ENCODE data around the gene CRYBG1.
"Not testable (repeated sequence)": the region's sequence is repeated elsewhere in the genome, so short reads cannot be mapped to it uniquely, and the experiment has no call there.

The CRYBG1 gene

DNA sequence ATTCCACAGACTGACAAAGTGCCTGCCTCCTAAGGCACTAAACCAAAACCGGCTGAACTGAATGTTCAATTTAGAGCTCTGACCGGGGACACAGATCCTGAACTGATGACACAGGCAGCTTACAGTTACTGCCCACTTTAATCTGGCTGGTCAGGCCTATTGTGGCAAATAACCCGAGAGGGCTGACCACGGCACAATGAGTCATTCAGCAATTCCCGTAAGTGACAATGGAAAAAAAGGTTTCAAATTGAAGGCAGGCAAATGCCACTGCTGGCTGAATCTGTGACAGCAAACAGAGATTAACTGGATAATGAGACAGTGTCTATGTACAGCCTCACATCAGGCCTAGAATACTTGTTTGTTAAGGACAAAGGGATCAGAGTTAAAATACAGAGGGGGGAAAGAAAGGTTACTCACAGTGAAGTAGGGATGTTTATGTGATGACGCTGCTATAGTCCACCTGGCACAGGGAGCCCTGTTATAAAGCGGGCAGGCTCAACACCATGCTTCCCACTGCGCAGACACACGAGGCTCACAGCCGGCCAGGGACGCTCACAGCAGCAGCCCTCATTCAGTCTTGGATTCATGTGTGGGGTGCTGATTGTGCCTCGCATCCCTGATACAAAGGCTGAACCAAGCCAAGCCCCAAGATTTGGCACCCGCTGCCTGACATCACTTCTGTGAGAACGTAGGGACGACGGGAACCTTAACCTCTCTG, 214.4 kb downstream of the CRYBG1 start:
- no peak for DNase-seq (ENCODE audit: low read depth in 2 of 3, low spot score in 2 of 3)

DNA sequence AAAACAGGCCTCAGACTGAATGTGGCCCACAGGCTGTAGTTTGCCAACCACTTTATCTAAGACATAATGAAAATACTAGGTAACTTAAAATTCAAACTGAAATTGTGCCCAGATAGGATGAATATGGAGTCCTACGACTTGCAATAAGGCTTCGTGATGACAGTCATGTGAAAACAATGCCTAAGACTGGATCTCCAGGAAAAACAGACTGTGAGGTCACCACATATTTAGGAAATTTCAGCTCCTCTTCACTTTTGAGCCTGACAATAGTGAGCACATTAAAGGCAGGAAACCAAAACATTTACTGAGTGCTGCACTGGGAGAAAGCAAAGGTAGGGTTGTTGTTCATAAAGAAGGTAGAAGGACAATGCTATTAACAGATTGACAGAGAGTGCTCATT, 218.8 kb downstream of the CRYBG1 start:
- DNase-seq (ENCODE audit: low read depth in 2 of 3, low spot score in 2 of 3) = no peak

DNA sequence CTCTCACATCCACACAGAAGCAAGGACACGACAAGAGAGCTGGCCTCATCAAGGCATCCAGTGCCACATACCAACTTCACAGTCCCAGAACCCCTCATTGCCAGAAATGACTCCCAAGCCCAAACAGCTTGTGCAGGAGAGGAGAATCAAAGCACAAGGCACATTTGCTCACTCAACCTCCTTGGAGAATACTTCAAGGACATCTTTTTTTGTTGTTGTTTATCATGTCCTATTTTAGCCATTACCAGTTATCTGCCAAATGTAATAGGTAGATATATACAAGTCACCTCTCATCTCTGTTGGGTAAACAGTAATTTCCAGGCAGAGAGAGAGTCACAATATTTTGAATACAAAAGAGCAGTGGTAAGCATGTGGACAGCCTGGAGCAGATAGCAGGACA, 221.0 kb downstream of the CRYBG1 start:
- no peak for DNase-seq (ENCODE audit: low read depth in 2 of 3, low spot score in 2 of 3)

DNA sequence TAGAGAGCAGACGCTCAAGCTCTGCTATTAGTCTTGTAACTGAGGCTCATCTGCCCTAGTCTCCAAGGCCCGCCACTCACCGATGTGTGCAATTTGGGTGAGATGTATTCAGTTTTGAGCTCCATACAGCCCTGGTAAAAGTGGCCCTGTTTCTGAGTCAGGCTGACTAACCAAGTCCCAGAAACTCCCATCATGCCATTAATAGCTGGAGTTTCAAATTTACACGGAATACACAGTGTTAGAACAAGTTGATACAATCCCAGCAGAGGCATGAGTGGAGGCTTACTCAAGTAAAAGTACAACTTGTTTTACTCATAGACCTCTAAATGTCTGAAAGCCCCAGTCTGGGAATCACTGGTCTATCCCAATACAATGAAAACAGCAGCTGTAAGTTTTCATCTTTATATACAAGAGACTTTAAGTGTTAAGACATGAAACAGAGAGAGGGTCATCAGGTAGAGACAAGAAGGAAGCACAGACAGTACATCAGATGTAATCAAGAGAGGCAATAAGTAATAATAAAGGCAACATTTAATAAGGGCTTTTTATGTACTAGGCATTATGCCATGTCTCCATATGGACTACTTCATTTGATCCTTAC, 226.4 kb downstream of the CRYBG1 start:
- no peak for DNase-seq (ENCODE audit: low read depth in 2 of 3, low spot score in 2 of 3)

DNA sequence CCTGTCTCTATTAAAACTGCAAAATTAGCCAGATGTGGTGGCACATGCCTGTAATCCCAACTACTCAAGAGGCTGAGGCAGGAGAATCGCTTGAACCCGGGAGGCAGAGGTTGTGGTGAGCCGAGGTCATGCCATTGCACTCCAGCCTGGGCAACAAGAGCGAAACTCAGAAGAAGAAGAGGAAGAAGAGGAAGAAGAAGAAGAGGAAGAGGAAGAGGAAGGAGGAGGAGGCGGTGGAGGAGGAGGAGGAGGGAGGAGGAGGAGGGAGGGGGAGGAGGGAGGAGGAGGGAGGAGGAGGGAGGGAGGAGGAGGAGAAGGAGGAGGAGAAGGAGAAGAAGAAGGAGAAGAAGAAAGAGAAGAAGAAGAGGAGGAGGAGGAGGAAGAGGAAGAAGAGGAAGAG, 228.4 kb downstream of the CRYBG1 start:
- DNase-seq (ENCODE audit: low read depth in 2 of 3, low spot score in 2 of 3) = not testable (repeated sequence)

DNA sequence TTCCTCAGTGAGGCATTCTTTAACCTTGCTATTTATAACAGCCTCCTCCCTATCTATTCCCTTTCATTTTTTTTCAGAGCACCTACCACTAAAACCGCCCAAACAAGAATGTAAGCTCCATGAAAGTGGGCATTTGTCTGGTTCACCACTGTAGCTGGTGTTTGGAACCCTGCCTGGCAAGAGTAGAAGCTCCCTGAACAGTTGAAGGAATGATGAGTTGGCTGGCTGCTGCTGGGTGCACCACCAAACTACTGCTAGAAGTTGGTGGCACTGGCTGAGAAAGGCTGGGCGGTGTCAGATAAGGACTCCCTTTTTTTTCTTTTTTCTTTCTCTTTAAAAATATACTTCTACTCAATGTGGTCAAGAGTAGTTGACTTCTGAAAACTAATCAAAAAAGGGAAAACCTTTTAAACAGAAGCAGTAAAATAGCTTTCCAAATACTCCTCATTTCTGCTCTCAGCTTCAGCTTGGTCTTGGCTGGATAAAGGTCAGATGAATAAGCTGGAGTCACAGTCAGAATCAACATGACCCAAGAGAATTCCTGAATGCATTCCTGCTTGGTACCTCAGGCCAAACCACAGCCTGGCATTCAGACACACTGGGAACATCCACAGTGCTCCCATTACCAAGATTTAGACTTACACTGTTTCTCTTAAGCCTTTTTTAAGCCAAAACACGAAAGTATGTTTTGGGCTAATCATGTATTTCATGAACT, 230.8 kb downstream of the CRYBG1 start:
- no peak for DNase-seq (ENCODE audit: low read depth in 2 of 3, low spot score in 2 of 3)

DNA sequence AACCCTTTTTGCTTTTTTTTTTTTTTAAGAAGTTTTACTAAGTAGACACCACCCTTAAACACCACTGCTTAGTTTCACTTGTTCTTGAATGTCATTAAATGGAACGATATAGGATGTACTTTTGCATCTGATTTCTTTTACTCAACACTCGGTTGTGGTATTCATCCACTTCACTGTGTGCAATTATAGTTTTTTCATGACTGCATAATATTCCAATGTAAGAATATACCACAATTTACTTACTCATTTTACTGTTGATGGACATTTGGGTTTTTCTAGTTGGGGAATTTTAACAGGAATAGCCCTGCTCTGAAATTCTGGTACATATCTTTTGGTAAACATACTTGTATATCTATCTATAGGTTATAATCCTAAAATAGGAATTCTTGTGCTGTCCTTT, 238.9 kb downstream of the CRYBG1 start:
- DNase-seq (ENCODE audit: low read depth in 2 of 3, low spot score in 2 of 3) = no peak

DNA sequence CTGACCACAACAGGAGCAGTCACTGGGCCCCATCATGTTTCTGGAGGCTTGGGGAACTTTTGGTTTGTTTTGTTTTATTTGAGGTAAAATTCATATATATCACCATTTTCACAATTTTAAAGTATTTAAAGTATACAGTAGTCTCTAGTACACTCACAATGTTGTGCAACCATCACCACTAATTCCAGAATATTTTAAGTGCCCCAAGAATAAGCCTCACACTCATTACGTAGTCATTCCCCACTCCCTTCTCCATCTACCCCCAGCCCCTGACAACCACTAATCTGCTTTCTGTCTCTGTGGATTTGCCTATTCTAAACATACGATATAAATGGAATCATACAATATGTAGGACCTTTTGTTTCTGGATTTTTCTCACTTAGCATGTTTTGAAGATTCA, 239.8 kb downstream of the CRYBG1 start:
- DNase-seq (ENCODE audit: low read depth in 2 of 3, low spot score in 2 of 3) = no peak

DNA sequence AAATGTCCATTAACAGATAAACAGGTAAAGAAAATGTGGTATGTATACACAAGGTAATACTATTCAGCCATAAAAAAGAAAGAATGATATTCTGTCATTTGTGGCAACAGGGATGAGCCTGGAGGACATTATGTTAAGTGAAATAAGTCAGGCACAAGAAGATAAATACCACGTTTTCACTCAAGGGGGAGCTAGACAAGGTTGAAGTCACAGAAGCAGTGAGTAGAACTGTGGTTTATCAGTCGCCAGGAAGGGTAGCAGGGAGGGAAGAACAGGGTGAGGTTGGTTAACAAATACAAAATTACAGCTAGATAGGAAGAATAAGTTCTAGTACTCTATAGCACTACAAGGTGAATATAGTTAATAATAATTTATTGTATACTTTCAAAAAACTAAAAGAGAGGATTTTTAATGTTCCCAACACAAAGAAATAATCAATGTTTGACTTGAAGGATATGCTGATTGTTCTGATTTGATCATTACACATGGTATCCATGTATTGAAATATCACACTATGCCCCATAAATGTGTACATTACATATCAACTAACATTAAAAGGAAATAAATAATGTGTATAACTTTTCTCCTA, 247.7 kb downstream of the CRYBG1 start:
- no peak for DNase-seq (ENCODE audit: low read depth in 2 of 3, low spot score in 2 of 3)

DNA sequence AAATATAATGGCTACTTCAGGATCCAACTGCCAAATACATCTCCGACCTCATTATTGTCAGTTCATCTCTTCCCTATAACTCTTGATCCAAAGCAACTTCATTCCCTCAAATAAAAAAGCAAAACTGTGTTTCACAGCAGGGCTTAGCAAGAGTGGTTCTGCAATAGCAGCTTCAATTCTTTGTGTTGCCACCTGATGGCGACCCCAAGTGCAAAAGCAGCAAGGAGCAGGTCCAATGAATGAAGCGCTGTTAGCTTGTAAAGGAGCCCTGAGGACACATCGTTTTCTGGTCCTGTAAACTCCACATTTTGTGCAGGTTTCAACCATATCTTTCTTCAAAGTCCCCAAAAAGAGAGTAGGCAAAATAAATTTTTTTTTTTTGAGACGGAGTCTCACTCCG, 249.2 kb downstream of the CRYBG1 start:
- no peak for DNase-seq (ENCODE audit: low read depth in 2 of 3, low spot score in 2 of 3)

DNA sequence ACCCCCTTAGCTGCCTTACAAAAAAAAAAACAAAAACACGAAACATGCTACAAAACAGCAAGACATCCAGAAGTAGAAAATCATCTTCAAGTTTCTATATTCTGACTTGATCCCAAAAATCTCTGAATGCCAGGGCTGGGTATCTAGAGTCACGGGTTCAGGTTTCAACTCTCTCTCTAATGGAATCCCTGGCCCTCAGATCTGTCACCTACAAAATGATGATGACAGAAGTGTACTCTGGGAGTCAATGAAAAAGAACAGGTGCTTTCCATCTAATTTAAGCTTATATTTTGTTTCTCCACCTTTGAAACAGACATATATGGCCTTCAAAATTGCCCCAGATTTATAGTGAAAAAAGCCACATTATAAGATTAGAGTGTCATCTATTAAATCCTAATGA, 250.5 kb downstream of the CRYBG1 start:
- no peak for DNase-seq (ENCODE audit: low read depth in 2 of 3, low spot score in 2 of 3)

DNA sequence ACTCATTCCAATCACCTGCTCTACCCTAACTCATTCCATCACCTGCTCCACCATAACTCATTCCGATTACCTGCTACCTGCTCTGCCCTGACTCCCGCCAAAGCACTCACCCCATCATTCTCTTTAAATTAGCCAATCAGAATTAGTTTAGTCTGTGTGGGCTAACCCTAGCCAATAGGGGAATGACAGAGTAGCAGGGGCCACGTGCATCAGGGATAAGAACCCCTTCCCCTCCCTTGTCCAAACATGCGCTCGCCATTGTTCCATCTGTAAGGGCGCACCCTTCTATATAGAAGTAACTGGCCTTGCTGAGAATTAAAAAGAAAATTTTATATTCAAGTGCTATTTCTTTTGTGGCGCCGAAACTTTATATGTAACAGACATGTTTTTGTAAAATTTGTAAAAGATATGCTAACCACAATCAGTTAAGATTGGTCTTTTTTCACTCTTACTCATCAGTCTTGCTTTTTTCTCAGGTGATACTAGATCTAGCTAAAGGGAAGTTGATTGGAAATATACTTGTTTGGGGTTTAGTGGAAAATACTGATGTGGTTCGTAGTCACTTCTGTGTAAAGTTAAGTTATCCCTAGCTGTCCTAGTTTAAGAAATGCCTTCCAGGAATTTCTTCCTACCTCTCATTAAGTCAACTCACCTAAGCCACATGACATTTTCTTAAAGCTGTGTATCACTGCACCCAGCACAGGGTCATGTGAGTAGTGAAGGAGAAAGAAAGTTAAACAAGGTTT, 252.3 kb downstream of the CRYBG1 start:
- DNase-seq (ENCODE audit: low read depth in 2 of 3, low spot score in 2 of 3) = no peak

DNA sequence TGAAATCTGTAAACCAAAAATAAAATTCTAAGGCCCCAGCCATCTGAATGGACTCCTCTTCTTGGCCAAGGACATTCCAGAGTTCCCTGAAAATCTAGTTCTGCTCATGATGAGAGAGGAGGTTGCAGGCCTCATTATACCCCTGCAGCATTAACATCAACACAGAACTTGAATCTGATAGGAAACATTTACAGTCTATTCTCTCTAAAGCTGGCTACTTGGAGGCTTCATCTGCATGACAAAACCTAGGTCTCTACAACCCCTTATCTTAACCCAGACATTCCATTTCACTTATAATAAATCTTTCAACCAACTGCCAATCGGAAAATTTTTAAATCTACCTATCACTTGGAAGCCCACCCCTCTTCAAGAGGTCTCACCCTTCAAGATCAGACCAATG, 253.1 kb downstream of the CRYBG1 start:
- no peak for DNase-seq (ENCODE audit: low read depth in 2 of 3, low spot score in 2 of 3)

DNA sequence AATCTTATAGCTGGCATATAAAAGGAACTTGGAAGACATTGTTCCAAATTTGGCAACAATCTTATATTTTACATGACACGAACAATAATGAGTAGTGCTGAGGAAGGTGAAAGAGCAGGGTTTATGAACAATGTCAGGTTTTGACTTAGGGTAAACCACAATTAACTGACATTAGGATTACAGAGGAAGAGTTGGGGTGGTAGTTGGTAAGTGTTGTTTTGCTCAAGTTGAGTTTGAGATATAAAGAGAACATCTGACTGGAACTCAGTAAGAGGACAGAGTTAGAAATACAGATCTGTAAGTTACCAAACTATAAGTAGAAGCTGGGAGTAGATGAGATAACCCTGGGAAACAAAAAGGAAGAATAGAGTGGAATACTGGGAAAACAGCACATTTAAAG, 253.6 kb downstream of the CRYBG1 start:
- no peak for DNase-seq (ENCODE audit: low read depth in 2 of 3, low spot score in 2 of 3)

DNA sequence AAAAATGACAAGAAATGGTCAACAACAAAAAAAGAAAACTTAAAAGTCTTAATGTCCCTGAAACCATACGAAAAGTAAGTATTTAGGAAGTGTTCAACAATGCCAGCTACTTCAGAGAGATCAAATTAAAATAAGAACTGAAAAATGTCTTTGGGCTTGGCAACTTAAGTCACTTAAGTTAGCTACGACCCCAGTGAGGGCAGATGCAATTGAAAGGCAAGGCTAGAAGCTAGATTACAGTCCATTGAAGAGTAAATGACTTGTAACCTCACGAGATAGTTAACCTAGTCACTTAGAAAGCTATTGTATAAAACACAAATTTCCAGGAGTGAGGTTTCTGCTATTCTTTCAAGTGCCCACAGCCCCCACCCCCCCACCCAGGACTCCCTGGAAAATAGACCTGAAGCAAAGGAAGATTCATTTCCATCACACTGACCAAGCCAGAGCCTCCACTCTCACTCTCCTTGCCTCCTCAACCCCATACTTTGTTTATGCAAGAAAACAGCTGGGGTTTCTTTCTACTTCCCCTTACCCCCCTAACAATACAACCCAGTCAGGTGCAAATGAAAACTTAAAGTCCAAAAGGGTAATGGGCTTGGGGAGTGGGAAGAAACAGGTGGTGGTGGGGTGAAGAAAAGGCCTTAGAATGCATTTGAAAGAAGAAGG, 254.2 kb downstream of the CRYBG1 start:
- no peak for DNase-seq (ENCODE audit: low read depth in 2 of 3, low spot score in 2 of 3)

DNA sequence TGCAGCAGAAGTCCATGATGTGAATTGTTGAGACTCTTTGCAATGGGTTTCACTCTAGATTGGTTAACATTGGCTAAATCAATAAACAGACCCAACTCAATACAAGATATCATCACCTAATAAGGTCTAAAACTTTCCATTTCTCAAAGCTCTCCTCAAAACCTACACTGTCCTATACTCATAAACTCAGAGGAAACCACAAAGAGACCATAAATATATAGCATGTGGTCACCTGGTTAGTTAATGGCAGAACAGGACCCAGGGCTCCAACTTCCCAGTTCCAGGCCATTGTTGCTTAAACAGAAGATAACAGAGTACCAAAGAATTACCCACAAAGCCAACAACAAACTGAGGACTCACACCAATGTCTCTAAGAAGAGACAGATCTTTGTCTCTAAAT, 256.8 kb downstream of the CRYBG1 start:
- no peak for DNase-seq (ENCODE audit: low read depth in 2 of 3, low spot score in 2 of 3)

DNA sequence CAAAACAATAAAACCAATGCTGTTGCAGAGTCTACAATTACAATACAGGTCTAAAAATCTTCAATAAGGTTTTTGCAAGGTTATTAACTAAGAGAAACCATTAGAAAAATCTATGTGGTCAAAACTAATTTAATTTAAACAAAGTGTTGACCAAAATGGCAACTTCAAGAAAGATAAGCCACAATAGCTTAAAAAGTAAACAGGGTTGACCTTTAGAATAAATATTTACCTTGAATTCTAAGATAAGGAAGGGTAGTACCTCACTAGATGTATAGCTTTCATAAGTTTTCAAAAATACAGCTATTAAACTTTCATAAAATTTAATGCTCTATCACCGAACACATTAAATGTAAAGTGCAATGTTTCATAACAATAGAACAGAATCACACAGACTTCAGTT, 257.3 kb downstream of the CRYBG1 start:
- no peak for DNase-seq (ENCODE audit: low read depth in 2 of 3, low spot score in 2 of 3)

DNA sequence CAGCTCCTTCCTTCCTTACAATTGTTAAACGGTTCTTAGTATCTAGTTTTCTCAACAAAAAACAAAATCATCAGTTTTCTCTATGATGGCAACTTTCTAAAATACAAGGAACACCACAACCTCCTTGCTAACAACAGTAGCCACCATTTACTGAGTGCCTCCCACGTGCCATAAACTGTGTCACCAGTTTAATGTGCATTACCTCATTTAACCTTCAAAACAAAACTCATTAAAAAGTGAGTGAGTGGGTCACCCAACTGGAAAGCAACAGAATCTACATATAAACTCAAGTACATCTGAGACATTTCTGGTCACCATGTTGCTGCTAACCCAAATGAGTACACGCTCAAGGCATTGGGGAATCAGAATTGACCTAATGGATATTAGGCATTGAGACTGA, 257.8 kb downstream of the CRYBG1 start:
- no peak for DNase-seq (ENCODE audit: low read depth in 2 of 3, low spot score in 2 of 3)

DNA sequence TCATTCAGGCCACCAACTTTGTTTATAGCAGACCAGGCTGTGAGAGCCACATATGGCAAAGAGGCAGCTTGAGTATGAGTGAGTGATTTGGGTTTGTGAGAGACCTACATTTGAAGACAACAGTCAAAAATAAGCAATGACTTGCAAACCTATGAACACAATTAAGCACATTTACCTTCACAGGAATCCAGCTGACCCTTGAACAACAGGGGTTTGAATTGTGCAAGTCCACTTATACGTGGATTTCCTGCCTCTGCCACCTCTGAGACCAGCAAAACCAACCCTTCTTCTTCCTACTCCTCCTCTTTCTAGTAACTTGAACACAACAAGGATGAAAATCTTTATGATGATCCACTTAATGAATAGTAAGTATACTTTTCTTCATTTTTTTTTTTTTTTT, 258.7 kb downstream of the CRYBG1 start:
- DNase-seq (ENCODE audit: low read depth in 2 of 3, low spot score in 2 of 3) = no peak

DNA sequence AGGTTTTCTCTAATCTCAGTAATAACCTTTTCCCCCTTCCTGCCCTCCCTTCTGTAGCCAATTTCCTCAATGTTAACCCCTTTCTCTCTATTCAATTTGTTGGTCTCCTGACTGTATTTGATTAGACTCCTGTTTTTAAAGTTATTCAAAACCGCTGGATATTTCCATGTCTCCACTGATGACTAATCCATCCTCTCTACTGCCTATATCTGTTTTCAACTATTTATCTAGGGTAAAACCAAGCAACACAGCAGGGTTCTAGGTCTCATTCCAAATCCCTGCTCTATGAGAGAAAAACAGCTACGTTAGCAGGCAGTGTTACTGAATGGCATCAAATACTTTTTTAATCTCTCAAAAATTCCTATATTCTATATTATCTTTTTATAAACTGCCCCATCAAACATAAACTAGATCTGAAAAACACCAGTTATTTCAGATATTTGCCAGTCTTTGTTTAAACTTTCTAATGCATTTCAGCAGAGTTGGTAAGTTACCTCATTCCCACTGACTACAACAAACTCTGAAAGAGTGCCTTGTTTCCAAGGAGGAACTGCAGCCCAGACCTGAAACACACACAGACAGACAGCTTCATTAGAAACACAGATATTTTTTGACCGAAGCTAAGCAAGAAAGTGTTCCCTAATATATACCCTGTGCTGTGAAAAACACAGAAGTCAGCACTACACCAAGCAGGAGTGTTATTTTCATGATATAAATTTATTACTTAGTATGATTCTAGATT, 260.6 kb downstream of the CRYBG1 start:
- DNase-seq (ENCODE audit: low read depth in 2 of 3, low spot score in 2 of 3) = no peak

Measured in activated CD8-positive, alpha-beta memory T cell treated with anti-CD3 and anti-CD28 coated beads for 48 hours (primary cell).